Stomach (tissue), 9 donors: ENCODE results near the gene STYXL1. TPM values are rescaled to one million over a fixed set of nuclear protein-coding genes. Genes with fewer than 3 reads are reported as not detected.

Source experiments
- DNase-seq, 2 donors: peaks; one replicate each; pipeline versions ENCODE4 v3.0.0 to v3.0.0-alpha.2; 2013 to 2019
- H3K27ac ChIP-seq, 5 donors: fragments of 200-600 bp in 4 of 5; sonication (generic) in 4 of 5; one replicate each; pipeline ENCODE4 v1.5.1; 2013 to 2019; ENCODE audit warnings: mild to moderate bottlenecking in 1 of 5, moderate library complexity in 1 of 5
- H3K27me3 ChIP-seq, 3 donors: fragments of 200-600 bp; sonication (generic); one replicate each; pipeline ENCODE4 v1.5.1; 2017 to 2019; ENCODE audit warnings: mixed run types in 1 of 3
- H3K36me3 ChIP-seq, 4 donors: fragments of 200-600 bp; sonication (generic); 1 replicate in 3 of 4; 2 replicates in 1 of 4; pipeline ENCODE4 v1.5.1; 2016 to 2019
- H3K4me1 ChIP-seq, 4 donors: fragments of 200-600 bp; sonication (generic); one replicate each; pipeline ENCODE4 v1.5.1; 2016 to 2019
- H3K4me3 ChIP-seq, 4 donors: fragments of 200-600 bp; sonication (generic) in 3 of 4; one replicate each; pipeline ENCODE4 v1.5.1; 2016 to 2019; ENCODE audit warnings: mild to moderate bottlenecking in 1 of 4
- H3K9me3 ChIP-seq, 4 donors: fragments of 200-600 bp; sonication (generic); one replicate each; pipeline ENCODE4 v1.5.1; 2016 to 2019
- EP300 ChIP-seq: sonication (generic); formaldehyde crosslinking; IDR thresholded peaks from one replicate; pipeline ENCODE4 v1.6.1; 2017; ENCODE audit warnings: antibody characterized with exemption
- POLR2A ChIP-seq, 4 donors: fragments of 450-650 bp; IDR thresholded peaks; one replicate each; pipeline ENCODE4 v1.6.1; 2016; ENCODE audit warnings: antibody characterized with exemption in 4 of 4, control low read depth in 2 of 4, mild to moderate bottlenecking in 1 of 4, moderate library complexity in 1 of 4
- POLR2AphosphoS5 ChIP-seq, 3 donors: sonication (generic); formaldehyde crosslinking; IDR thresholded peaks; one replicate each; pipeline ENCODE4 v1.6.1; 2016; ENCODE audit warnings: antibody characterized with exemption in 3 of 3
- WGBS, 5 donors: extraction: QIAGEN DNeasy Blood & Tissue Kit in 3 of 5; methylation state at CpG; one replicate each; pipeline versions ENCODE4 v1.1.5 to v1.1.7; 2013 to 2018; 5-methylcytosine and 5-hydroxymethylcytosine counted together
- intact Hi-C: fragments of 100-400 bp; cut with DNase I; formaldehyde crosslinking; loops from one replicate; pipeline ENCODE4 v1.15.1; 2023; ENCODE audit warnings: low total_unique reads
- polyA plus RNA-seq, 3 donors: library from polyadenylated mRNA; stranded (reverse); fragments of 200-250 nt; gene quantifications; one replicate each; pipeline ENCODE4 v1.2.3, GENCODE V29; 2013
- total RNA-seq, 5 donors: library from RNA; depleted of rRNA; stranded (reverse); fragments of >200 nt; gene quantifications; one replicate each; pipeline versions ENCODE4 v1.1.0 to v1.2.3, GENCODE V29; 2014 to 2016
- TF ChIP-seq, protein P1 (sequence below), 7 experiments: fragments of 450-650 bp in 4 of 7; fragments of 200-600 bp in 3 of 7; sonication (generic) in 3 of 7; IDR thresholded peaks; one replicate each; pipeline ENCODE4 v1.5.1; 2016 to 2019; ENCODE audit warnings: antibody characterized with exemption in 7 of 7, control low read depth in 2 of 7, mild to moderate bottlenecking in 1 of 7
- donor health status: healthy with polysubstance abuse.
- donor health status: Bipolar disorder and iron deficiency.
- donor health status: healthy.

Gene STYXL1
- total and polyA plus RNA-seq, 8 donors: 12.3 to 58.1 (median 33.4) TPM

DNA sequence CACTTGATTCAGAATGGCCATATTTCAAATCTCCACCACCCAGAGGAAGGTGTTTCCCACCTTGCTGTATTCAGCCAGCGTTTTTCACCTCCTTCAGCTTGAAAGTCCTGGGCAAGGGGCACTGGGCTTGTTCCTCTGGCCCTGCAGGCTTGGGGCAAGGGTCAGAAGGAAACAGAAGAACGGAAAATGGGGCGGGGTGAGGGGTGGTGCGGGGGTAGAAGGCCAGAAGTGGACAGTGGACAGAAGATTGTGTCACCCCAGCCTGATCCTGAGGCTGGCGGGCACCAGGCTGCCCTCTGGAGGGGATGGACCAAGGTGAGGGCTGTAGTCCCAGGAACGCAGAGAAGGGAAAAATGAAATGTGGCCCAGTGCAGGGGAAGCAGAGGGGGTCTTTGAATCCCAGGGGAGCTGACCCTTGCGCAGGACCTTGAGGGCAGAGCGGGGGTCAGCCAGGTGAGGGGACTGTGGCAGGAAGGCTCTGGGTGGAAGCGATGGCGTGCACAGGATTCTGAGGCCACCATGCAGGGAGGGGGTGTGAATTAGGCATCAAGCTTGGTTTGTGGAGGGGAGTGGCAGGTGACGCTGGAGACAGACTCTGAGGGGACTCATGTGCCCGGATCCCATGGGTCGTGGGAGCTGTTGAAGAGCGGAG, 76.4 kb downstream of the STYXL1 start:
- TF ChIP-seq POLR2A (IDR thresholded peaks at IDR 0.05) (no peak), EP300 (no peak), POLR2AphosphoS5 (IDR thresholded peaks at IDR 0.05) (no peak)
- TF ChIP-seq, protein P1, sequence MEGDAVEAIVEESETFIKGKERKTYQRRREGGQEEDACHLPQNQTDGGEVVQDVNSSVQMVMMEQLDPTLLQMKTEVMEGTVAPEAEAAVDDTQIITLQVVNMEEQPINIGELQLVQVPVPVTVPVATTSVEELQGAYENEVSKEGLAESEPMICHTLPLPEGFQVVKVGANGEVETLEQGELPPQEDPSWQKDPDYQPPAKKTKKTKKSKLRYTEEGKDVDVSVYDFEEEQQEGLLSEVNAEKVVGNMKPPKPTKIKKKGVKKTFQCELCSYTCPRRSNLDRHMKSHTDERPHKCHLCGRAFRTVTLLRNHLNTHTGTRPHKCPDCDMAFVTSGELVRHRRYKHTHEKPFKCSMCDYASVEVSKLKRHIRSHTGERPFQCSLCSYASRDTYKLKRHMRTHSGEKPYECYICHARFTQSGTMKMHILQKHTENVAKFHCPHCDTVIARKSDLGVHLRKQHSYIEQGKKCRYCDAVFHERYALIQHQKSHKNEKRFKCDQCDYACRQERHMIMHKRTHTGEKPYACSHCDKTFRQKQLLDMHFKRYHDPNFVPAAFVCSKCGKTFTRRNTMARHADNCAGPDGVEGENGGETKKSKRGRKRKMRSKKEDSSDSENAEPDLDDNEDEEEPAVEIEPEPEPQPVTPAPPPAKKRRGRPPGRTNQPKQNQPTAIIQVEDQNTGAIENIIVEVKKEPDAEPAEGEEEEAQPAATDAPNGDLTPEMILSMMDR (IDR thresholded peaks at IDR 0.05): no peak
- intact Hi-C loops: no loop called here
- 77 to 84% (median 82%) methylated on average over 14 of the region's 14 CpGs for WGBS, 5 donors
- peaks cover 29 to 52% (median 44%) of the 10 kb centered on the region in 4 donors for H3K4me1 ChIP-seq
- peak overlapping the region in 4 of 5 donors; percentile 18 to 67 (median 56) for H3K27ac ChIP-seq
- H3K4me3 ChIP-seq: no peak overlapping the region
- H3K36me3 ChIP-seq: peaks cover 9 to 58% (median 36%) of the 10 kb centered on the region in 4 donors
- no peaks in the 10 kb centered on the region for H3K27me3 ChIP-seq
- DNase-seq: no peak
- H3K9me3 ChIP-seq: no peaks in the 10 kb centered on the region

DNA sequence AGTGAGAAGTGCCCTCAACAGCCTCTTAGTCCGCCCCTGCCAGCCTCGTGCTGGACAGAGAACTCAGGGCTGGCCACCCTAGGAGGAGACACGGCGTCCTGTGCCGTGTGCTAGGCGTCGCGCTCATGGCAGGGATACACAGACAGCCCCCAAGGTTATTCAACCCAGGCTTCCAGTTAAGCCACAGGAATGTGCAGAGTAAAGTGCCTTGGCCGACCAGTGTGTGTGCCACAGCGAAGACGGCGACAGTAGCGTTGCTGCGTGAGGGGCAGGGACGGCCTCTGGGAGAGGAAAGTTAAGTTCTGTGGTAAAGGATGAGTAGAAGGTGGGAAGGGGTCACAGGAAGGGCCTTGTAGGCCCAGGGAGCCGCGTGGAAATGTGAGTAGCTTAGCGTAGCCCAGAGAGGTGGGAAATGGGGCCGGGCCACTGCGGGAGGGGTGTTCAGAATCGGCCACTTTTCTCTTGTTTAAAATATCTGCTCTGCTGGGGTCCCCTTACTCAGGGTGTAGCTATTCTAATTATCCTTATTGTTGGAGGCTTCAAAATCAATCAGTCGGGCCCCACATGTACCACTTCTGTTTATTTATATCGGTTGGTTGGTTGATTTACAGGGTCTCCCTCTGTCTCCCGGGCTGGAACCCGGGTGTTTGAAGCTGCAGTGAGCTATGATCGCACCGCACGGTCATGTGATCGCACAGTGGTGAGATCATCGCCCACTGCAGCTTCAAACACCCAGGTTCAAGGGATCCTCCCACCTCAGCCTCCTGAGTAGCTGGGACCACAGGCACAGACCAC, 77.9 kb downstream of the STYXL1 start:
- no peak for TF ChIP-seq POLR2A (IDR thresholded peaks at IDR 0.05)
- TF ChIP-seq, protein P1 (IDR thresholded peaks at IDR 0.05): no peak
- no peak for TF ChIP-seq EP300
- TF ChIP-seq POLR2AphosphoS5 (IDR thresholded peaks at IDR 0.05): no peak
- no peaks in the 10 kb centered on the region for H3K27me3 ChIP-seq
- H3K27ac ChIP-seq: peak overlapping the region in 4 of 5 donors; percentile 86 to 91 (median 87)
- peaks cover 9 to 61% (median 41%) of the 10 kb centered on the region in 4 donors for H3K36me3 ChIP-seq
- DNase-seq: no peak
- WGBS, 5 donors: 86 to 91% (median 90%) methylated on average over 22 to 30 of the region's 30 CpGs
- no peak overlapping the region for H3K4me3 ChIP-seq
- peaks cover 36 to 66% (median 58%) of the 10 kb centered on the region in 4 donors for H3K4me1 ChIP-seq
- H3K9me3 ChIP-seq: no peaks in the 10 kb centered on the region
- intact Hi-C loops: loop anchor here (10.0 kb wide), 1 partner anchor 65 kb away; no protein-coding TSS in a partner anchor

DNA sequence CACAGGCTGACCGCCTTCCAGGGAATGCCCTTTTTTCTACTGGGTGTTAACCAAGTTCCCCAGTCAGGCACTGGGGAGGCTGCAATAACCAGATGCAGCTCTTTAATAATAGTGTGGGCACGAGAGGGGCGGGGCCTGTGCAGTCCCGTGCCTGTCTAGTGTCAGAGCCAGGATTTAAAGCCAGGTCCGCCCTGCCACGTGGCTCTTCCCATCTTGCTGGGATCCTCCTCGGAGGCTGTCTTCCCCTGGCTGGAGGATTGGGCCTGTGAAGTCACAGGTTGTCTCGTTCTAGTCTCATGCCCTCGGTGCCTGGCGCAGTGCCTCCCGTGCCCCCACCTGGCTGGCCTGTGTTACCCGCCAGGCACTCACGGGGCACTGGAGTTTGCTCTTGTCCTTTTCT, 78.6 kb downstream of the STYXL1 start:
- DNase-seq: peak in 1 of 2 donors; percentile 56
- peaks cover 9 to 55% (median 38%) of the 10 kb centered on the region in 4 donors for H3K36me3 ChIP-seq
- H3K4me1 ChIP-seq: peaks cover 36 to 68% (median 58%) of the 10 kb centered on the region in 4 donors
- no peaks in the 10 kb centered on the region for H3K27me3 ChIP-seq
- H3K4me3 ChIP-seq: no peak overlapping the region
- peak overlapping the region in 4 of 5 donors; percentile 86 to 91 (median 87) for H3K27ac ChIP-seq
- no peaks in the 10 kb centered on the region for H3K9me3 ChIP-seq
- WGBS, 5 donors: 76 to 88% (median 82%) methylated on average over 11 to 13 of the region's 13 CpGs
- TF ChIP-seq EP300 (no peak), POLR2AphosphoS5 (IDR thresholded peaks at IDR 0.05) (peak in 2 of 3 donors; percentile 39 to 61), POLR2A (IDR thresholded peaks at IDR 0.05) (no peak)
- TF ChIP-seq, protein P1 (IDR thresholded peaks at IDR 0.05): no peak
- intact Hi-C loops: loop anchor here (10.0 kb wide), 1 partner anchor 64 kb away; no protein-coding TSS in a partner anchor

DNA sequence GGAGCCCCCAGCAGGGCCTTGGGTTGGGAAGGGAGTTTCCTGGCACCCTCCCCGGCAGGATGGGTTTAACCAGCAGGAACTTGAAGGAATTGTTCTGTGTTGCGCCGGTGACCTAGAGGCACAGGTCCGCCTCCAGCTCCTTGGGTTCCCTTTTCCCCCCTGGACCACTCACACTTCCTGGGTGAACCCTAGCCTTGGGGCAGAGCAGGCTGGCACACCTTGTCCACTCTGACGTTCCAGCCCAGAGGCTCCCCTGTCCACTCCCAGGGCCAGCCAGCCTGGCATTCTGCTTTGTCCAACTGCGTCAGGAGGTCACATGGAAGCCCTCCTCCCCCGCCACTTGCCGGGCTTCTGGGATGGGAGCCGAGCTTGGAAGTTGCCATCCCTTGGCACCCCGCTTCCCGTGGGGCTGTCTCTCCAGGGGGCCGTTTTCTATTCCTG, 79.2 kb downstream of the STYXL1 start:
- H3K27me3 ChIP-seq: no peaks in the 10 kb centered on the region
- intact Hi-C loops: loop anchor here (10.0 kb wide), 1 partner anchor 64 kb away; no protein-coding TSS in a partner anchor
- no peak for DNase-seq
- TF ChIP-seq EP300 (peak; percentile 76), POLR2A (IDR thresholded peaks at IDR 0.05) (no peak)
- 83 to 89% (median 83%) methylated on average over 11 to 12 of the region's 12 CpGs for WGBS, 5 donors
- H3K4me1 ChIP-seq: peaks cover 36 to 69% (median 58%) of the 10 kb centered on the region in 4 donors
- H3K9me3 ChIP-seq: no peaks in the 10 kb centered on the region
- H3K27ac ChIP-seq: peak overlapping the region; percentile 9 to 91 (median 86)
- H3K36me3 ChIP-seq: peaks cover 4 to 49% (median 32%) of the 10 kb centered on the region in 4 donors
- H3K4me3 ChIP-seq: no peak overlapping the region
